Ovary (tissue), 3 donors: ENCODE results near the gene KDELR1.

ENCODE experiments used
- POLR2A ChIP-seq: fragments of 450-650 bp; IDR thresholded peaks from one replicate; pipeline ENCODE4 v1.6.1; 2017; ENCODE audit warnings: antibody characterized with exemption, mild to moderate bottlenecking, moderate library complexity
- TF ChIP-seq, protein P1 (sequence below), 3 donors: fragments of 450-650 bp in 2 of 3; fragments of 200-600 bp in 1 of 3; IDR thresholded peaks; one replicate each; pipeline versions ENCODE4 v1.5.1 to v1.8.0; 2016 to 2022; ENCODE audit warnings: antibody characterized with exemption in 3 of 3, mild to moderate bottlenecking in 1 of 3
- donor health status: DM: no; HTN: no; CAD: no.

DNA sequence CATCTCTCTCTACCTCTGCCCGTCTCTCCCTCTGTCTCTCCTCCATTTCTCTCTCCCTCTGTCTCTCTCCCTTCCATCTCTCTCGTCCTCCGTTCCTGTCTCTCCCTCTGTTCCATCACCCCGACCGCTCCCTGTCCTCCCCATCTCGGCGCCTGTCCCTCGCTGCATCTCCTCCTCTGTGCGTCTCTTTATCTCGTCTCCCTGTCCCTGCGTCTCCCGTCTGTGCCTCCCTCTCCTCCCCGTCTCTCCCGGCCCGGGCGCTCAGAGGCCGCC lies 6.7 kb upstream of the KDELR1 start:
- TF ChIP-seq, protein P1, sequence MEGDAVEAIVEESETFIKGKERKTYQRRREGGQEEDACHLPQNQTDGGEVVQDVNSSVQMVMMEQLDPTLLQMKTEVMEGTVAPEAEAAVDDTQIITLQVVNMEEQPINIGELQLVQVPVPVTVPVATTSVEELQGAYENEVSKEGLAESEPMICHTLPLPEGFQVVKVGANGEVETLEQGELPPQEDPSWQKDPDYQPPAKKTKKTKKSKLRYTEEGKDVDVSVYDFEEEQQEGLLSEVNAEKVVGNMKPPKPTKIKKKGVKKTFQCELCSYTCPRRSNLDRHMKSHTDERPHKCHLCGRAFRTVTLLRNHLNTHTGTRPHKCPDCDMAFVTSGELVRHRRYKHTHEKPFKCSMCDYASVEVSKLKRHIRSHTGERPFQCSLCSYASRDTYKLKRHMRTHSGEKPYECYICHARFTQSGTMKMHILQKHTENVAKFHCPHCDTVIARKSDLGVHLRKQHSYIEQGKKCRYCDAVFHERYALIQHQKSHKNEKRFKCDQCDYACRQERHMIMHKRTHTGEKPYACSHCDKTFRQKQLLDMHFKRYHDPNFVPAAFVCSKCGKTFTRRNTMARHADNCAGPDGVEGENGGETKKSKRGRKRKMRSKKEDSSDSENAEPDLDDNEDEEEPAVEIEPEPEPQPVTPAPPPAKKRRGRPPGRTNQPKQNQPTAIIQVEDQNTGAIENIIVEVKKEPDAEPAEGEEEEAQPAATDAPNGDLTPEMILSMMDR (IDR thresholded peaks at IDR 0.05) = no peak
- TF ChIP-seq POLR2A = no peak
